HG02763 (cell line): ENCODE measurements around the gene ROBO1.

ENCODE experiments used
- ATAC-seq: cut with Tn5 transposase; IDR thresholded peaks from one replicate; pipeline ENCODE4 v1.9.1; 2021; ENCODE audit warnings: mild to moderate bottlenecking, moderate library complexity; ENCODE audit not compliant: unreplicated experiment

Gene ROBO1

DNA sequence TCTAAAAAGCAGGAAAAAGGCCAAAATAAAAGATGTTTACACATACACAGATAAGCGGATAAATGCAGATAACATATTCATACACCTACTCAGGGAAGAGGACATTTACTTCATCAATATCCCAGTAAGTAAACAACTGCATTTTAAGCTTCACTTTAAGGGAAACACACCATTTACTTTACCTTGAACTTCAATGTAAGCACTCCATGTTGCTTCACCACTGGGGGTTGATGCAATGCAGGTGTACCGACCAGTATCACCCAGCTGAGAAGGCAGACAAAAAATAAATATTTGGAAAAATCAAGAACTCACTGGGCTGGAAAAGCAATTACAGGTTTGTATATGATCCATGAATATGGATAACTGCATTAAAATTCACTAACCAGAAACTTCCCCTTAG is 1099.5 kb downstream of the ROBO1 start:
- no peak for ATAC-seq

DNA sequence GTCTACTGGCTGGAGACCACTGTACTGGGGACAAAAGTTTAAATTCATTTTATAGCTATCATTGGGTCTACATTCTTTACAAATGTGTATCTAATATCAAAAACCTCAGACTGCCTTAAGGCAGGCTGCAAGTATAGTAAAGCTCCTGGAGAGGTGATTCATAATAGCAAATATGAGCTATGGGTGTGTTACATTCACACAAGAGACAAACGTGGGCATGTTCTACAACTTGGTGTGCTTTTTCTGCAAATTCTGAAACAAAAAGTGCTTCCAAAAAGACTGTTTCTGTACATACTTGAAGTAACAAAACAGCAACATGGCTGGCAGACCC is 1101.4 kb downstream of the ROBO1 start:
- no peak for ATAC-seq

DNA sequence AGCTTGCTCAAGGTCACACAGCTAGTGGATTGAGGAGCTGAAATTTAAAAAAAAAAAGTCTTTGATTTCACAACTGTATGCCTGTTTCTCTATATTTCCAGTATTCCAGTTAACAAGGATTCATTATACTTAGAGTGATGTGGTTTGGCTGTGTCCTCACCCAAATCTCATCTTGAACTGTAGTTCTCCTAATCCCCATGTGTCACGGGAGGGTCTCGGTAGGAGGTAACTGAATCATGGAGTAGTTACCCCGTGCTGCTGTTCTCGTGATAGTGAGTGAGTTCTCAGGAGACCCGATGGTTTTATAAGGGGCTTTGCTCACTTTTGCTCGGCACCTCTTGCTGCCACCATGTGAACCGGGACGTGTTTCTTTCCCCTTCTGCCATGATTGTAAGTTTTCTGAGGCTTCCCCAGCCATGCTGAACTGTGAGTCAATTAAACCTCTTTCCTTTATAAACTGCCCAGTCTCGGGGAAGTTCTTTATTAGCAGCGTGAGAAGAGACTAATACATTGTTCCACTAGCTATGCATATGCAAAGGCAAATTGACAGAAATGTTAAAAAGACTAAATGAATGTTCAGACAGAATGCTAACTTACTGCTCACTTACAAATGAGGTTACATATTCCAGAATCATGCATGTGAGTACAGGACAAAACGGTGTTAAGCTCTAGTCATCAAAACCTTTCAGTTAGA is 1101.9 kb downstream of the ROBO1 start:
- ATAC-seq = no peak

DNA sequence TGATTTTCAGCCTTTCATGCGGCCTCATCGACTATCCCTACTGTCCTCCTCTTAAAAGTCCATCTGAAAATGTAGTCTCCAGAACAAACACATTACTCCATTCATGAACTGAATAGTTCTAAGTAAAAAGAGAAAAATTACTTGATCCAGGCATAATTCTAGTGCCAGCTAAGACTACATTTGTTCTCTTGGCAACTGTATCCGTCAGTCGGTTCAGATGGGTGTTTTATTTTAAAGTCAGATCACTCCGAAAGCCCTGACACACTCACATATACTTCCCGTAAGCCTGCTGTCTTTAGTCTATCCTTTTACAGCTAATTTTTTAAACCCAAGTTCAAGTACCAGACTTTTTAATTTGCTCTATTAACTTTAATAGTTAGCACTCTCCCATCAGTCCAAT is 1102.7 kb downstream of the ROBO1 start:
- ATAC-seq = no peak

DNA sequence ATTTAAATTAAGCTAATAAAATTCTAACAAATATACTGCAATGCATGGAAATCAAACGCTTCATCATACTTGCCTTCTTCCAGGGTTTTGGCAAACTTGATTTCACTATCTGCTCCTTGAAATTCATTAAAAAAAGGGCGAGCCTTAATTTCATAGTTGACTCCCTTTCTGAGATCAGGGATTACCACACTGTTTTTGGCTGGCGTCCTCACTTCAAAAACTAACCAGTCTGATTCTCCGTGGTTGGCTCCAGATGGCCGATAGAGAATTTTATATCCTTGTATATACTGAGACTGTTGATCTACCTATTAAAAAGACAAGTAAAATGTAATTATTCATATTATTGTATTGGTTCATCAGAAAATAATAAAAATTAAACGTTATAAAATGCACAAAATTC is 1106.8 kb downstream of the ROBO1 start:
- no peak for ATAC-seq

DNA sequence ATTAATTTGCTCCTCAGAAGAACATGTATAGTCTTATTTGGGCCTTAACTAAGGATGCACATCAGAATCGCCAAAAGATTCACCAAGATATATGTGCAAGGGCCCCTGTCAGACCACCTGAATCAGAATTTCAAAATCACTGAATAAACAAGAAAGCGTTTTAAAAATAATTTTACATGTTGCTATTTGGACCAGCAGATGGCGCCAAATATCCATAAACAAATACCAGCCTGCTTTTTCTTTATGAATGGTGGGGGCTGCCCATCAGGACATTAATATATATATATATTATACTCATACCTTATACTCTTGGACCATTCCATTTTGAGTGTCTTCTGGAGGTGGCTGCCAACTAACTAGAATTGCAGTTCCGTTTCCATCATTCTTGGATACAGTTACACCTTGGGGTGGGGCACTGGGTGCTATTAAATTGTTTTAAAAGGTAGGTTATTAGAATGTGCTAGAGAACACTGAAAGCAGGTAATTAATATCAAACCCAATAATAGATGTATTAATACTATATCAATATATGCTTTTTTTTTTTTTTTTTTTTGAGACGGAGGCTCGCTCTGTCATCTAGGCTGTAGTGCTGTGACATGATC is 1108.3 kb downstream of the ROBO1 start:
- no peak for ATAC-seq

DNA sequence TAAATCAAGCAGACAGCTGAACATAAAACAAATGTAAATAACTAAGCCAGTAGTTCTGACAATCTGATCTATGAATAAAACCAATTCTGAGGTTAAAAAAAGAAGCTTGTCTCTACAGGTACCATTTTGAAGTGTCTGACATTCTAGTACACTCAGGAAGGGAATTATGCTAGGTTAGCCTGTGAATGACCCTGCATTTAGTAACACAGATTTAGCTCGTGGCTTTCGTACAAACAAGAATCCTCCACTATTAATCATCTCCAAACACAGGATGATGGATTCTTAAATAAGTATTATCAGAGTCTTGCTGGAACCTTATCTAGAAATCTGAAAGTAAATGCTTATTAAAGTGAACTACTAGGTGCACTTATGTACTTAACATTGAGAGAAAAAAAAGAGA is 1120.1 kb downstream of the ROBO1 start:
- no peak for ATAC-seq

DNA sequence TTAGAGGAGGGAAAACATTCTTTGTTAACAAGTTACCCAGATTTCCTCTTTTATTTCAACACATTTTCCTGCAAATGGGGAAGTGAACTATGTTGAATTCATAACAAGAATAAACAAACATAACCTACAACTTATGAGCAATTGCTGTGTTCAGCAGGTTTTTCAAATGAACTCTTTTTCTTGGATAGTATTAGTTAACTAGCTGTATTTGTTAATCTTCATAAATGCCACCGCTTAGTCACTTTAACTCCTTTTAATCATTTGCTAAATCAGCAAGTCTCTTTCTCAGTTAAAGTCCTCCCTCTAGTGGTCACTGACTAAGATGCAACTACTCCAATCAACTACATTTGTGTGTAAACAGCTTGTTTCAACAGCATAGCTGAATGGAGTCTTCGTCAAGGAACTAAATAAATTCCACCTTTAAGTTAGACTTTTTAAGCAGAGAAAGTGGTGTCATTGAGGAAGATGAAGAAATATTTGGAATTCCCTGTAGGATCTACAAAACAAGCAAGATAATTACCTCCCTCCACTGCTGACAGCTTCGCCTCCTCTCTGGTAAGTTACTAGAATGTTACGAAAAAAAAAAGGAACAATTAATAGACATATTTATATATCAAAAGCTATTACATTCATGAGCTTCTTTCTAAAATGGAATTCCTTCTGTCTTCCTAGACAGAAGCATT is 1122.0 kb downstream of the ROBO1 start:
- ATAC-seq = peak; percentile 81

DNA sequence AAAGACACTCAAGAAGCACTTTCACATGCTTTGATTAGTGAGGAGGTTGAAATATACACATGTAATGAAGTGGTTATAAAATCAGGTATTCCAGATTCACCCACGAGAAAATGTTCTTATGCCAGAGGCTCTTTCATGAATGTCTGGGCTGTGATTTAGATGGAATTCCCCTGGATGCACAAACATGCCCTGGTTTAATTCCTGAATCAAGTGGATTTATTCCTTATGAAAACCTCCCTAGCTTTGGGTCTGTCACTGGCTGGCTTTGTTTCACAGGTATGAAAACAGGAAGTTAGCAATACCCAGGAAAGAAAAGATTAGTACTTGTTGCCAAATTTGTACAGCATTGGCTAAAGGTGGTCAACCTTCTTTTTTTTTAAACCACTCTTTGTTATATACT is 1123.0 kb downstream of the ROBO1 start:
- no peak for ATAC-seq

DNA sequence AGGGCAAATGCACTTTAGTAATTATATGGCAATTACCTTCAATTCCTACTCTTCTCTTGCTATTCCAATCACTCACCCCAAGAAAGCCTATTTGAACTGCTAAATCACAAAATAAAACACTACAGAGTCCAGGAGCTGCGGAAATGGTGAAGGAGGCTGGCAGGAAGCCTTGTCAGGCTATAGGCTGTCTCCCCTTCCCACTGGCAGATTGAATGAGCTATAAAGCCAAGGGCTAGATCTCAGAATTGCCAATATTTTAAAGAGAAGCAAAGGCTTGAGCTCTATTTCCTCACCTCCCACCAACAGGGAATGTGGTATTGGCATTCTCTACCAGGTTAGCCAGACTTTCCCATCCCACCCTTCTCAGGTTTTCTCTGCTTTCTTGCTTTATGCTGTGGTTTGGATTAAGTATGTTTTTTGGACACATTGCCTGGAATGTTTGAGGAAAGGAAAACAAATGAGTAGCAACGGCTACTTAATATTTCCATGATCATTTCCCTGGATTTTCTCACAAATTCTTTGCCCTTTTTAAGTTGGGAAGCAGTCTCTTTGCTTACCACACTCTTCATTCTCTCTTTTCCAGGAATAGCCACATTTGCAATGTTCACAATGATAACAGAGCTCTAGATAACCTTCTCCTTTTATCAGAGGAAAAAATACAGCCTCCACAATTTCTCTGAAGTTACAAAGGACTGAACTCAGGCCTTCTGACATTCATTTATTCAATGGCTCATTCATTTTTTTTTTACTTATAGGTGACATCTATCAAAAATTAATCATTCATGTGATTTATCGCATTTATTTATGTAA is 1125.4 kb downstream of the ROBO1 start:
- ATAC-seq = no peak

DNA sequence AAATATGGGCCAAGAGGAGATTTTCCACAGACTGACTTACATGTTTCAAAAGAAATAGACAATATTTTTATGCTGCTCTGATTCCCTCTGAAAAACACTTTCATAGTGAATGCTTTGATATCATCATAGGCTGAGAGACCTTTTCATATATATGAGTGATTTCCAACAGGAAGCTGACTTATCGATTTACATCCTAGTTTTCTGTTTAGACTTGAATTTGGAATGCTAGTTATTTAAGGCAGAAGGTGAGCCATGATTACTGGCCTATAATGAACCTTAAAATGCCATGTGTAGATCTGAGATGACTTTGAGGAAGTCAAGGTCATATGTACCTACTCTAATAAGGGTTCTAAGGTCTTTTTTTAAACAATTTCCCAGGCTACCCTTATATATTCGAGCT is 1126.1 kb downstream of the ROBO1 start:
- no peak for ATAC-seq

DNA sequence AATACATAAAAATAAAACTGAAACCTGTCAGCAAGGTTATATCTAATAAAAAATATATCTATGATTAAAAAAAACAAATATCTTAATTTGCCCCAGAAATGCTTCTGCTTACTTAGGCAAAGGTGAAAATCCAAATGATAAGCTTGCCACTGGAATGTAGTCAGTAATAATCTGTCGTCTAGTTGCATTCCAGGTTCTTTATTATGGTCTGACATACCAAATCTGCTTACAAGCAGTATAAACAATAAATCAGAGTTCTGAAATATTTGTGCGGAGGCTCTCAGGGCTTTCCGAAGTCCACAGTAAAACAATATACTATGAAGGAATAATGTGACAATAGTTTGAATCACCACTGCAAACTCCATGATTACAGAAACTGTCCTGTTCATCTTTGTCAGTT is 1133.5 kb downstream of the ROBO1 start:
- no peak for ATAC-seq

DNA sequence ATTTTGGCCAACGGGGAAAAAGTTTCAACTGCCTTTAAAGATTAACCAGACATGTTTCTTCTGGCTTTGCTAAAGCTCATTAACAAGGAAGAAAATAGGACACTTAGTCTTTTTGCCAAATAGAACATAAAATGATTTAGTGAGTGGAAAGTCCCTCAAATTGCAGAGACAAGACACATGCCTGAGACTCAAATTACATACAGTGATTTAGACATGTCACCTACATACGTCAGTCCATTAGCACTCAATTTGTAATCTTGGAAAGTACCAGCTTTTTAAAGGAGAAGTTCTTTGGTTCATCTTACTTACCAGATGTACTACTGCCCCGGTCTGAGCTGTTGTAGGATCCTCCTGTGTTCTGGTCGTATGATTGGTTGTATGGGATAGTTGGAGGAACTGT is 1134.2 kb downstream of the ROBO1 start:
- ATAC-seq = no peak

DNA sequence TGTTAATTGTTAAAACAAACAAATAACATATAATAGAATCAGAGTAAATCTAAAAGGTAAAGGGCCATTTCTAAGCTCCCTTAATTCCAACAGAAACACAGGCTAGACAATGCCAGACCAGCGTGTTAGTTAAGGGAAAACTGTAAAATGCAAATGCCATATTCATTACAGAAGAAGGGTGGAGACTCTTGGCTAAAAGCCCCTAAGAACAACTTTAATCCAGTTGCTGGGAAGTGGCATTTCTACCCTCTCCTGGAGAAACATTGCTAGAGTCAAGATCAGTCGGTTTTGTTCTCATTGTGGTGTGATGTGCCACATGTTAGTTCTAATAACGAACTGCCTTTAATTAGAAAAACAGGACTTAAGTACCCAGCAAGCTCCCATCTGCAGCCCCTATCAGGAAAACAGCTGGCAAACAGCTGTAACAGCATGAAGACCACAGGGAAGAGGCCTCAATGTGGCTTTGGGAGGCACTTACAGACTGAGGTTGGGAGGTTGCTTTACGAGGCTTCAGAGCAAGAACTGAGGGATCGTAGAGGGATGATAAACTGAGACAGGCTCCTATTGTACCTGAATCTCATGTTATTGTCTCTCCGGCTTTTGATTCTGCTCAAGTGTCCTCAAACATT is 1134.8 kb downstream of the ROBO1 start:
- no peak for ATAC-seq

DNA sequence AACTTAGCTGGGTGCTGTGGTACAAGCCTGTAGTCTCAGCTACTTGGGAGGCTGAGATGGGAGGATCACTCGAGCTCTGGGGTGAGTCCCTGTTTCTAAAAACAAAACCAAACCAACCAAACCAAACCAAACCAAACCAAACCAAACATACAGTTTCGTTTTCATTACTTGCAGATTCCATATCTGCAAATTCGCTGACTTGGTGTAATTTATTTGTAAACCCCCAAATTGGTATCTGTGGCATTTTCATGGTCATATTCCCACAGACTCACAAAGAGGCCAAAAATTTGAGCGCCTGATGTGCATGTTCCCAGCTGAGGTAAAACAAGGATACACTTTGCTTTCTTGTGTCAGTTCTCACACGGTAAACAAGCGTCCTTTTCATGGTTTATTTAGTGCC is 1138.3 kb downstream of the ROBO1 start:
- ATAC-seq = no peak

DNA sequence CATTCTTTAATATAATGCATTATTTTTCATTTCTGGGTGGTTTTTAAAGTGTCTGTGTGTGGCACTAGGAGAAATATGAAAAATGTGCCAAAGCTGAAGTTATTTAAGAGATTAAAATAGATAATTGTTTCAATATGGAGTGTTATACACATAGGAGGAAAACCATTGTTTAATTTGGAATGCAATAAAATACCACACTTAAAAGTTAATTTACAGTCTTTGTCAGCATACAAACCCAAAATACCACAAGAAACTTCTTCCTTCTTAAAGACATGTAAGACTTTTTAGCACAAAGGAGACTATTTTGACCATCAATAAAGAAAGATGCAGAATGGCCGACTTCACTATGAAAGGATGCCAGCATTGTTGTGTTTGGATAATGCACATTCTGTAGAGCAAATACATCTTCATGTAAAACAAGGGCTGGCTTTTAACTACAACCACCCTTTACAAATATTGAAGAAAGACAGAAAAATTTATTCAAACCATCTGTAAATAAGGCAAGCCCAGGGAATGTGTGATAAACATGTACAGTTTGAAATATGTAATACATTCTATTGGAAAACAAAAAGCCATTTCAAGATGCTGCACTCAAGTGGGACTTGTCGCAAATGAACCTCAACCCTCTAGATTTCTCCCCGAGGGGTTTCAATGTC is 1146.6 kb downstream of the ROBO1 start:
- ATAC-seq = no peak

DNA sequence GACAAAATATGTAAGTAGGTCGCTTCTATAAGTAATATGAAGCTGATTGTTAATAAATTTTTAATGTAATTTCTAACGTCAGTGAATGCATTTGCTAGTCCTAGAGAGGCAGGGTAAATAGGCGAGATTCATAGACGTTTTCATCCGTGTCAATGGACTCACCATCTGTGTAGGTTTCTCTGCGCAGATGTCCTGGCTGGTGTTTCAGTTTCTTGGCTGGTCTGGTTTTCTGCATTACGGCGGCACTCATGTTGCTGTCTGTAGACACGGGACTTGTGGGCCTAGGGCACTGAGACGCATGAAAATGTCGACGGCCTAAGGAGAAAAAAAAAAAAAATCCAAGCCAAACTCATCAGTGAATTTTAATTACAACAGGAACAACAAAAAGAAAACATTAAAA is 1153.3 kb downstream of the ROBO1 start:
- ATAC-seq = no peak

DNA sequence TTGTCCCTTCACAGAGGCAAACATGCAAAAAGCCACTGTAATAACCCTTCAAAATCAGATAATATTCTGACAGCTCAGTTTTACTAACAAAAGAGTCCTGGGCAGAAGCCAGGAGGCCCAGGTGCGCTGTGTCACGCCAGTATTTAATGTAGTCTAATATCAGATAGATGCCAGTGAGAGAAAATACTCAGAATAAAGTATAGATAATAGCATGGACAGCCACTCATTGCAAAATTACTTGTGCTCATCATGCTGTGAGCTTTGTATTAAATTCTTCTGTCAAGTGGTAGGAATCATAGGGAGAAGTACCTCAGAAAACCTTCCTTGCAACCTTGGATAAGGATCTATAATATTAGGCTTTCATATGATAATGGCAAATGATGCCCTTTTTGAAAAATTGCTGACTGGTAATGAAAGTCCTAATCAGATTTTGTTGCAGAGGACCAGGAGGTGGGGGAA is 1154.3 kb downstream of the ROBO1 start:
- ATAC-seq = no peak

DNA sequence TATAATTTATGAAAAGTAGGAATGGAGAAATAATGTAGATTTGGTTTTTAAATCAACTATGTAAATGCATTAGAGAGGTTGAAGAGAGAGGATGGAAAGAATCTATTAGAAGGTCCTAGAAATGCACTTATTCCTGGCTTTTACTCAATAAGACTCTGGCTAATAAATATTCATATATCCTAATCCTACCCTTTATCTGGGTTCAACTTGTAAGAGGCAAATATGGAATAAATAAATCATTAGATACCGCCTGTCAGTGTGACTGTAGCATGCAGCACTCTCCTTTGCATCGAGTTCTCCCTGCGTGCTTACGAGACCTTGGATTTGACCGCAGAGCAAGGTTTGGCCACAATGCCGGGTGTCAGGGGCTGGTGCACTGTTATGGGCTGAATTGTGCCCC is 1156.5 kb downstream of the ROBO1 start:
- ATAC-seq = no peak

DNA sequence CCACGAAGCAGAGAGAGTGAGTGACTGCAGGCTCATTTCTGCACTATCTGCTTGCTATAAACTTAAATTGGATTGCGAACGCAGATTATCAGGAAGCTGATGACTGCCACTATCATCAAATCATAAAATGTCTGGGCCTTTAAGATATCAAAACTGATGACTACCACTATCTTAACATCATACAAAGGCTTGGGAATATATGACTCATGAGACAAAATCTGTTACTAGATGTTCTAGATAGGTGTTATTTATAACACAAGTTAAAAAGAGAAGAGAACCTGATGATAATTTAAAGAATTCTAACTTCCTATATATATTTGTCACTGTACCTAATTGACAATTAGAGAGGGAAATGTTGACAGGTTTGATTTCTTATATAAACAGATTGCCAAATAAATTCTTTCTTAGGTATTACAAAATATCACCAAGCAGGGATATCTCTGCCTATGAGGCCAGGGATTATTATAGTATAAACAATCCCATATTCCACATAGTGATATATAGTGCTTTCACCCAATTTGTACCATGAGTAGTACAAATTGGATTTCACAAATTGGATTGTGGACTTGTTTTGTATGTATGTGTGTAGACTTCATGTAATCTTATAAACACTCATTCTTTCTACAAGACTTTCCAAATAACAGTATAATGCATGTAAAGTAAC is 1157.2 kb downstream of the ROBO1 start:
- no peak for ATAC-seq
